Measurements from ENCODE around the gene RASAL2. TPM values are rescaled to one million over a fixed set of nuclear protein-coding genes. Genes with fewer than 3 reads are reported as not detected.

Gene RASAL2
- total RNA-seq, 1 donor from 2014 or later: 30.2 TPM

DNA sequence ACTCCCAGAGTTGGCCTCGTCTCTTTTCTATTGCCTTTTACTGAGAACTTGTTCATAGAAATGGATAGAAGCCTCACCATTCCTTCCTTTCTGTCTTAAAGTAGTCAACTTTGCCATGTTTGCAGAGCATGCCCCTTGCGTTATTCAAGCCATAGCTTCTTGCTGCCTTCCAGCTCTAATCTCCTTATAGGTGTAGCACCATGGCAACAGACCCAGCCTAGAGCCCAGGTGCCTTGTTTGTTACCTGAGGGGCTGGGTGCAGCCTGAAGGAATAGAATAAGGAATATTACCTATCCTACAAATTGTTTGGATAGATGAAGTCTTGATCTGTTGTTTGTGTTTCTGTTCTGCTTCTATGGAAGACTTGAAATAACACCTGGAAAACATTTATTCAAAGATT is 343.0 kb downstream of the RASAL2 start:
- intact Hi-C loops (cut with DNase I): no loop called here
- ATAC-seq (no peak), DNase-seq (ENCODE audit: missing footprints) (no peak)

DNA sequence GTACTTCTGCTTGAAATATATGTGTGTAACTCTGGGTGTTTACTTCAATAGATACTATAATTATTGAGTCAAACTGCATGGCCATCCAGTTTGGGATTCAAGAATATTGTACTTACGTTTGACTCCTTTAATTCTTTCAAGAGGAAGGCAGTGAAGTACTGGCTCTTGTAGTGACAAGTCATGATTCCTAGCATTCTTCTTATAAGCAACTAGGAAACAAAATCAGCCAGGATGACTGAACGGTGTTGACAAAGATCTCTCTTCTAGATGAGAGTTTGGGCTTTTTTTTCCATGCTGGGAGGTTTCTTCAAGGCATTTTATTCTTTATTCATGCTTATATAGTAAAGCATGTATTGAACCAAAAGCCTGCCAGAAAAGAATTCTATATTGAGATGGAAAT is 344.5 kb downstream of the RASAL2 start:
- no peak for ATAC-seq
- DNase-seq (ENCODE audit: missing footprints): no peak
- intact Hi-C loops (cut with DNase I): no loop called here

DNA sequence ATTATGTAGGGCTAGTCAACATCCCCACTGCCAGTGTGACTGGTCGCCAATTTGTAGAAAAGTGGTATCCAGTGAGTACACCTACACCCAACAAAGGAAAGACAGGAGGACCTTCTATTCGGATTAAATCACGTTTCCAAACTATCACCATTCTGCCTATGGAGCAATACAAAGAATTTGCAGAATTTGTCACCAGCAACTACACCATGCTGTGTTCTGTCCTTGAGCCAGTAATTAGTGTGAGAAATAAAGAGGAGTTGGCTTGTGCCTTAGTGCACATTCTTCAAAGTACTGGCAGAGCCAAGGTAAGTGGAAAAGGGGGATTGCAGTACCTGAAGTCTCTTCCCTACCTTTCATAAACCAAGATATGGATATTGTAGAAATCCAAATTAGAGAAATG is 349.0 kb downstream of the RASAL2 start:
- ATAC-seq: no peak
- intact Hi-C loops (cut with DNase I): no loop called here
- DNase-seq (ENCODE audit: missing footprints): no peak

DNA sequence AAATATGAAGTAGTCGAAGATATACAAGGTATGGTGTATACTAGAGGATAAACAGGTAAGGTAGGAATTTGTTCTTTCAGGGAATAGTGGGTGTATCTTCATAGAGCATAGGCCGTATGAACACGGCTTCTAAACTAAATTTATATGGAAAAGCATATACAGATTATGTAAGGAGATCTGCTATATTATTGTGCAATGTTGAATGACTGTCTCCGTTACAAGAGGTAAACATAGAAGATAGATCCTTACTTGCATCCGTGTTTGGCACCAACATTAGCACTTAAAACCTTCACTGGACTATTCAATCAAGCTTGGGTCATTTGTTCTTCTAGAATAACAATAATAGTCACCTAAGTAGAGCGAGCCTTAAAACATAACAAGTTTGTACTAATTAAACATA is 357.0 kb downstream of the RASAL2 start:
- no peak for ATAC-seq
- intact Hi-C loops (cut with DNase I): no loop called here
- DNase-seq (ENCODE audit: missing footprints): no peak

DNA sequence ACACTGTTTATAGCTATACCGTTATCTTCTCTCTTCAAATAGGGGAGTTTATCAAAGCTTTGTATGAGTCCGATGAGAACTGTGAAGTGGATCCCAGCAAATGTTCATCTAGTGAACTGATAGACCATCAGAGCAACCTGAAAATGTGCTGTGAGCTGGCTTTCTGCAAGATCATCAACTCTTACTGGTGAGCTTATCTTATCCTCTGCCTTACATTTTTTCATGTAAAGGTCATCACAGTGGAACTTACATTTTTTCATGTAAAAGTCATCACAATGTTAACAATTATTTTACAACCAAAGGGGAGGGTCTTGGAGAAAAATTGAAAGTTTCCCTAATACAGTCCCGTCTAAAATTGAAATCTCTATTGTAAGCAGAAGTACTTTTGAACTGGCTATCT is 357.6 kb downstream of the RASAL2 start:
- DNase-seq (ENCODE audit: missing footprints): no peak
- no peak for ATAC-seq

DNA sequence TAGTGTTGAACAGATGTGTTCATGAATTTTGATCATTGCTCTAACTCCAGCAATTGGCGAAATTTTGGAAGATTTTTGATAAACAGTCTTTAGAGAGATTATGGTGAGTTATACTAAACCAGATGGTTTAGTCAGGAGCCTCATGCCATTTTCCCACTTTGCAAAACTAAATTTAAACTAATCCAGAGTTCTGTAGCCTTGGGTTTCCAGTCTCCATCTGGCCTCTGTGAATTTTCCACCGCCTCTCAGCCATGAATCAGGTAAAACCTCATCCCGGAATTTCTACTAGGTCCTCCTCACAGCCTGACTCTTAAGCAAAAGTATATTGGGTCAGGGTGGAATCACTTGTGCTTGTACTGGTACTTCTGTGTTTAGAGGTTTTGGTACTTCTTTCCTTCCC is 358.1 kb downstream of the RASAL2 start:
- intact Hi-C loops (cut with DNase I): no loop called here
- DNase-seq (ENCODE audit: missing footprints): no peak
- no peak for ATAC-seq

More for the DNA sequence above, 357.6 kb downstream of the RASAL2 start:
- intact Hi-C loops (cut with DNase I): no loop called here

DNA sequence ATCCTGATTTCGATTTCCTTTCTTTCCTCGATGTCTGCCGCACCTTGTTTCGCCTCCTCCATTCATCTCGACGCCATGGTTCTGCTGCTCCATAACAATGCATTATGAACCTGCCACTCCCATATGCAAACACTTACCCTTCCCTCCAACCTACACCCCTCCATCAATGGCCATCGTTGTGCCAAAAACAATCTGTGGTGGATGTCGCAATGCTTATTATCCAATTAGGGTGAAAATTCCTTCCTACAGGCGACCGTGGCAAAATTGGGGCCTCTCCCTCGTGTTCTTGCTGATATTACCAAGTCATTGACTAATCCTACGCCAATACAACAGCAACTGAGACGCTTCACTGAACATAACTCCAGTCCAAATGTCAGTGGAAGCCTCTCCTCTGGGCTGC is 362.6 kb downstream of the RASAL2 start:
- ATAC-seq: no peak
- no peak for DNase-seq (ENCODE audit: missing footprints)
- intact Hi-C loops (cut with DNase I): no loop called here

DNA sequence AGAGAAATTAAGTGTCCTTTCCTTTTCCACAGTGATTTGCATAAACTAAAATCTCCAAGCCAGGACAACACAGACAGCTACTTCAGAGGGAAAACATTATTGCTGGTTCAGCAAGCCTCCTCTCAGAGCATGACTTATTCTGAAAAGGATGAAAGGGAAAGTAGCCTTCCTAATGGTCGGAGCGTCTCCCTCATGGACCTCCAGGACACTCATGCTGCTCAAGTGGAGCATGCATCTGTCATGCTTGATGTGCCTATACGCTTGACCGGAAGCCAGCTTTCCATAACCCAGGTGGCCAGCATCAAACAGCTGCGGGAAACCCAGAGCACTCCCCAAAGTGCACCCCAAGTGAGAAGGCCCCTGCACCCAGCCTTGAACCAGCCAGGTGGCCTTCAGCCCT is 363.7 kb downstream of the RASAL2 start:
- intact Hi-C loops (cut with DNase I): no loop called here
- ATAC-seq (no peak), DNase-seq (ENCODE audit: missing footprints) (no peak)

DNA sequence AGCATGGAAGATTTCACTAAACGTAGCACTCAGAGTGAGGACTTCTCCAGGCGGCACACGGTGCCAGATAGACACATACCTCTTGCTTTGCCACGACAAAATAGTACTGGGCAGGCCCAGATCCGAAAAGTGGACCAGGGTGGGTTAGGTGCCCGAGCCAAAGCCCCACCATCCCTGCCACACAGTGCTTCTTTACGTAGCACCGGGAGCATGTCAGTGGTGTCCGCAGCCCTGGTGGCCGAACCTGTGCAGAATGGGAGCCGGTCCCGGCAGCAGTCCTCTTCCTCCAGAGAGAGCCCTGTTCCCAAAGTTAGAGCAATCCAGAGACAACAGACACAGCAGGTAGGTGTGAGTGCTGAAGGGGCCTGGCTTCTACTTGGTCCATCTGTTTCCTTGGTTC is 364.3 kb downstream of the RASAL2 start:
- DNase-seq (ENCODE audit: missing footprints): no peak
- no peak for ATAC-seq
- intact Hi-C loops (cut with DNase I): no loop called here

DNA sequence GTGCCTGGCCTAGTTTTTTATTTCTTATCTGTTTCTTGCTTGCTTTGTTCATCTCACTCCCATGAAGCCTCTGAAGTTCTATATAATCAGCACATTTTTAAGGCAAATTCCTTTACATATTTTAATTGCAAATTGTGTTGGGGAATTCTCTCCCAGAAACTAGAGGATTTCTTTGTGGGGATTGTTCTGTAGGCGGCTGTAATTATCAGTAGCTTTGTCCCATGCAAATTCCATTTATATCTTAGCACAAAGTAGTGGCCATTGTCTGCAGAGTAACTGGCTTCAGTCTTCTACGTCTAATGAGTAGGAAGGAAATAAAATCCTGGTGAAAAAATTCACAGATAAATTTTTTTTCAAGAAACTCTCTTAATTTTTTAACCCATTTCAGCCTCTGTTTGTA is 367.2 kb downstream of the RASAL2 start:
- DNase-seq (ENCODE audit: missing footprints): no peak
- intact Hi-C loops (cut with DNase I): no loop called here
- no peak for ATAC-seq

DNA sequence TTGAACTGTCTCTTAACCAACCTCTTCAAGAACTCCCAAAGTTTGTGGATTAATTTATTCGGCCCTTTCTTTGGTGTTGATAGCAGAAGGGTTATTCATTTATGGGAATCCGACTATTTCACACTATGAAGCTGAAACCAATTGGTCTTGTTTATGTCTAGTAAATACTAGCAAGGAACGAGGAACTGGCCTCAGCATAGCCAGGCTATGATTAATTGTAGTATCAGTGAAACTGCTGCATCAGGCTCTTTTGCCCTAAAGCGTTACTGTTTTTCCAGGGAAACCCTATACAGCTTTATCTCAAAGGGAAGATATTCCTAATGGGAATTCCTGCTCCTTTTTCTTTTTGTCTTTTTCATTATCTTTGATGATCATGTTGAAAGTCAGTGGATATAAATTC is 367.8 kb downstream of the RASAL2 start:
- DNase-seq (ENCODE audit: missing footprints) (no peak), ATAC-seq (no peak)
- intact Hi-C loops (cut with DNase I): no loop called here

DNA sequence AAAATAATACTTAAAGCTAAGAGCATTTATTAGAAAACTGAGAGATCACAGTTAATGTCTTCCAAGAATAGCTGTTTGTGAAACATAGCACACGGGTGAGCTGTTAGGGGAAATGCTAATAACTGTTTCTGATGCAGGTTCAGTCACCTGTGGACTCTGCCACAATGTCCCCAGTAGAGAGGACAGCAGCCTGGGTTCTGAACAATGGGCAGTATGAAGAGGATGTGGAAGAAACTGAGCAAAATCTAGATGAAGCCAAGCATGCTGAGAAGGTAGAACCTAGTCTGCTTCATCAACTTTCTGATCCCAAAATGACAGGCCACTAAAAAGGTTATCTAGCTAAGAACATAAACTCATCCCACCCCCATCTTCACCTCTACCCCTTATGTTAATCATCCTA is 370.2 kb downstream of the RASAL2 start:
- DNase-seq (ENCODE audit: missing footprints): no peak
- intact Hi-C loops (cut with DNase I): no loop called here
- no peak for ATAC-seq

DNA sequence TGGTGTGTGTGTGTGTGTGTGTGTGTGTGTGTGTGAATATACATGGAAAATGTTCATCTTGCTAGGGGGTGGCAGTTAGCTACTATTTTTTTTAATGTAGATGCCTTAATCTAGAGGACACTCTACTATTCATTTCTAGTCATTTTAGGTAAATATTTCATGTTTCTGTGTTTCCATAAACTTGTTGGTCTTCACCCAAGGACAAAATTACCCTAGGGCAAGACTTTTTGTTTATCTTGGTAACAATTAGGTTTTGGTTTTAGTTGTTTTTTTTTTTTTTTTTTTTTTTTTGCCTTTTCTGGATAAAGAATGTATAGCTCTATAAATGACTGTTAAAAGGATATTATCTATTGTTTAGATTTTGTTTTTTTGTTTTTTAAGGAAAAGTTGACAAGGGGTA is 370.7 kb downstream of the RASAL2 start:
- DNase-seq (ENCODE audit: missing footprints) (no peak), ATAC-seq (no peak)
- intact Hi-C loops (cut with DNase I): no loop called here

DNA sequence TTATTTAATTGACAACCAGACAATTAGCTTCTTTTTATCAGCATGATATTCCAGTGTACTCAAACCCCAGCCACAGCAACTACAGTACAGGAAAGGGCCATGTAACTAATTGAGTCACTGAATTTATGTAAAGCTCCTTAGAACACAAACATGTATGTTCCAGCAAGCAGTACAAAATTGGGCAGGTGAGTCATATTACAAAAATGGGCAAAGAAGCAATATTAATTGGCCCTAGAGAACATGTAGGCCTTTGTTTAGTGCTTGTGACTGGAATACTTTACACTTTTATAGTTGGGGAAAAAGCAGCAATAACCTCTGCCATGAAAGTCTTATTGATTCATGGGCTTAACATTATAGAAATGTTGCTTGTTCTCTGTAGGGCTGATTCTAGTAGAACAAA is 371.1 kb downstream of the RASAL2 start:
- DNase-seq (ENCODE audit: missing footprints) (no peak), ATAC-seq (no peak)
- intact Hi-C loops (cut with DNase I): no loop called here

DNA sequence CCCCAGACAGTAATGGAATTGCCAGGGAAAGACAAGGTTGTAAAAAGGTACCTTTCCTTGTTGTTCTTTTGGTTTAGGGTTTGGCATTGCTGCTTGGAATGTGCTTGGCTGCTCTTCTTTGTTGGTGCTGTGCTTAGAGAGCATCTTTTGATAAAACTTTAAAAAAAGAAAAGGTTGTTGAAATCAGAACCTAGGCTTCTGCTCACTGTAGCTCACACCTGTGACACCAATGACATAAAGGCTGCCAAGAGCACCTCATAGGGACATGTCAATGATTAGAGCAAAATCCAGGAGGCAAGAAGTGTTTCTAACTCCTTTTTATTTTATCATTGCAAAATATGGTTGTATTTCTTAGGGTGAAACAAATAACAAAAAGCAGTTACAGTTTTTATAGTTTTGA is 373.9 kb downstream of the RASAL2 start:
- intact Hi-C loops (cut with DNase I): no loop called here

DNA sequence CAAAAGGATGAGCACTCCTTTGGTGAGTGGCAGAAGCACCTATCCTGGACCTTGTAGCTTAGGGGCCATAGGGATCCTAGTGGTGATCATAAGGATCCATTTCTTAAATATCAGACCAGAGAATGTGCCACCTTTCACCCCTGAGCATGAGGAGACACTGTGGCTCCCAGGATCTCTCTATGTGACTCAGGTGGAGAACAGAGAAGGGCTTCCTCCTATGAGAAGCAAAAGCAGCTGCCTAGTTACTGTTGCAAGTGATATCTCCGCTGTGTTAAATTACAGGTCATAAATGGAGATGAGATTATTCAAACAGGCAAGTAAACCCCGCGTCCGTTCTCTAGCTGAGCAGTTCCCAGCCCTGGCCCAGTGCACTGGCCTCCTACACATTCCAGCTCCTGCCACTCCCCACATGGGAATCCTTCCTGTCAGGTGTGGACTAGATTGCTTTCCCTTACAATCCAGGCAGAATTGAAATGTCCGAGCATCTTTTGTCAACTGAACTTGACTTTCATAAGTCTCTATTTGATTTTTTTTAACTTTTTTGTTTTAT is 376.6 kb downstream of the RASAL2 start:
- DNase-seq (ENCODE audit: missing footprints): no peak
- ATAC-seq: no peak
- intact Hi-C loops (cut with DNase I): no loop called here

More for the DNA sequence above, 373.9 kb downstream of the RASAL2 start:
- DNase-seq (ENCODE audit: missing footprints): no peak
- peak; percentile 39 for ATAC-seq

DNA sequence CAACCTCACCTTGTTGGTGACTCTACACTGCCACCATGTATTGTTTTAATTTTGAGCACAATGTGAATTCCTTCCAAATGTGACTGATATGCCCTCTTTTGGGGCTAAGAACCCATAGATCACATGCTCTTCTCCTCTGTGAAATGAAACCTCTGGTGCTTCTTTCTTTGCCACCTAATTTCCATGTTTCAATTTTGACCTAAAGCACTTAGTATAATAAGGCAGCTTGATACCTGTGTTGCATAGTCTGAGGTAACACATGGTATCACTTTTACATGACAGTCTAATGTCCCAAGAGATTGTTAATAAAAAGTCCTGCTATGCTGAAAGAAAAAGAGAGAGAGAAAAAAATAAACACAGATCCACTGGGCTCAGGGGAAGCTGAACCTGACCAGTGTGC is 378.6 kb downstream of the RASAL2 start:
- intact Hi-C loops (cut with DNase I): no loop called here

DNA sequence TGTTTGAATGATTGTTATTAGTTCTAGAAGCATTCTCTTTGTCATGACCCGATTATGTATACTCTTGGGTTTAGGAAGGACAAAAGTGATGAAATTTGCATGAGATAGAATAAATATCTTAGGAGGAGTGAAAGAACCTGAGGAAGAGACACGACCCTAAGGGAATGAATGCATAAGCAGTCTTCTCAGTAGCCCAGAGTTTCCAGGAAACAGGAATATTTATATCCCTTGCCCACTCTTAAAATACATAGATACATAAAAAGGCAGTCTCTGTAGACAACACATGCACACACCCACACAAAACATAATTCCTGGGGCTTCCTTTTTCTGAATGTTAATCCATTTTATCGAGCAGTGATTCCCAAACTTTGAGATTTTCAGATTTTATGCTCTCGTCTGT is 383.5 kb downstream of the RASAL2 start:
- ATAC-seq: no peak
- no peak for DNase-seq (ENCODE audit: missing footprints)
- intact Hi-C loops (cut with DNase I): no loop called here

More for the DNA sequence above, 378.6 kb downstream of the RASAL2 start:
- DNase-seq (ENCODE audit: missing footprints): no peak
- ATAC-seq: no peak

DNA sequence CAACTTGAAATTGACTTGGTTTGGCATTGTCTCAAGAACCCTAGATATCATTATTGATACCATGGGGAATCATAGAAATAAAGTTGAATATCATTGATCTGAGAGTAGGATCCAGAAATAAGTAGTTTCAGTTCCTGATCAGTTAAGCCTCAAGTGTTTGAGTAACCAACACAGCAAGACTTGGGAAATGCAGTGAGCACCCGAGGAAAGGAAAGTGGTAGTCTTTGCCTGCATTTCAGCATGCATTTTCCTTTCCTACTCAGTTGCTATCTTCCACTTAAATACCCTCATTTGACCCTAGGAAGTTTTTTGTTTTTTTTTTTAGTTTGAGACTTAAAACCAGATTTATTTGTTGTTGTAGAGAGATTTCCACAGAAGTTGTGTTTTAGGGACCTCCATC is 383.9 kb downstream of the RASAL2 start:
- intact Hi-C loops (cut with DNase I): no loop called here
- no peak for ATAC-seq
- DNase-seq (ENCODE audit: missing footprints): no peak

DNA sequence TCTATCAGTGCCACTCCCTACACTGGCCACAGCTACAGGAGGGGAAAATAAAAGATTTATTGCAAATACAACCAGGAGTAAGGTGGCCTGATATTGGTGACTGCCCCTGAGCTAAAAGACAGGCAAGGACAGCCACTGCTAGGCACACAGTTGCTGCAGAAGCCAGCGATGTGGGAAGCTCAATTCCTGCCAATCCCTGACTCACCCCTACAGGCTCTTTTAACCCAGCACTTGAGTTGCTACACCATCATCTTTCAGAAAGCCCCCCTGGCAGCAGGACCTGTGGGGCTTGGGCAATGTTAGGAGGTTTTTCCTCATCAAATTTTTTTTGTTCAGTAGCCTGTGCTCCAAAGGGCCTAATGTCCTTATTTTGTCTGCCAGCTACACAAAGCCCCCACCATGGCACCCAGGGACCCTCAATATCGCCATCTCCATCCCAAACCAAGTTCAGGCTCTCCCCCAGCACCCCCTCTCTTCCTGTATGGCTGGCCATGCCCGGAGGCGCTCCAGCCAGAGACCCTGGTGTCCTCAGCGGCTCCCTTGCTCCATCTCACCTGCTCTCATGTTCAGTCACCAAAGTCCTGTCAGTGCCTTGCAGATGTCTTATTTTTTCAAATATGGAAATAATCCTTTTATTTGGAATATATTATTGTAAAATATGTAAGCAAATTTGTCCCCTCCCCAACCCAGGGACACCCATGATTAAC is 389.5 kb downstream of the RASAL2 start:
- ATAC-seq (no peak), DNase-seq (ENCODE audit: missing footprints) (no peak)
- intact Hi-C loops (cut with DNase I): no loop called here

DNA sequence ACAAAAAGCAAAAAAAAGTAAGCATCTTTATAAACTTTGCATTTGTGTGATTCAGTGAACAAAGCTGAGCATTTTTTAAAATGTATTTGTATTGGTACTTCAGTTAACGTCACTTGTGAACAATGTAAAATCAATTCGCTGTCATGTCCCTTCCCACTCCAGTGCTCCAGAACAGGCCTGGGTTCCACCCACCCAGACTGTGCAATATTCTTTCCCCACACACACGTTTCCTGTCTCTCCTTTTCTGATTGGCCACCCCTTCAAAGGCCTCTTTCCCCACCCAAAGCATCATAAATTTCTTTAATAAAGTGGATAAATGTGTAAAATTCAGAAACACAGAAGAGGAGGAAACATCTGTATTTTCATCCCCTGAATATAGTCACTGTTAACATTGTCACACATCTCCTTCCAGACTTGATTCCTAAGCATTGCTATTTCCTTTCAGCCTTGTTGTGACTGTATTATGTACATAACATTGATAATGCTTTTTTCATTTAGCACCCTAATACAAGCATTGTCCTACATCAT is 390.9 kb downstream of the RASAL2 start:
- ATAC-seq: no peak
- intact Hi-C loops (cut with DNase I): no loop called here
- no peak for DNase-seq (ENCODE audit: missing footprints)
